Fibroblast of pulmonary artery (primary cell): ENCODE results near the gene DENR.
A peak's percentile ranks its signal among the peaks of the same experiment; 100 is the strongest.
"Not testable (repeated sequence)": the region's sequence is repeated elsewhere in the genome, so short reads cannot be mapped to it uniquely, and the experiment has no call there.

ENCODE experiments used
- DNase-seq: peaks from one replicate; pipeline ENCODE4 v3.0.0-alpha.2; 2010; ENCODE audit warnings: low read depth
- H3K4me3 ChIP-seq: replicated peaks from 2 replicates; pipeline ENCODE4 v1.5.1; 2011; ENCODE audit warnings: low read depth, mild to moderate bottlenecking, control low read depth, low read length, moderate library complexity
- TF ChIP-seq, protein P1 (sequence below): IDR thresholded peaks from 2 replicates; pipeline ENCODE4 v1.5.1; 2011; ENCODE audit warnings: mild to moderate bottlenecking, control low read depth, low read length, inconsistent platforms; ENCODE audit errors: missing control alignments

Gene DENR

DNA sequence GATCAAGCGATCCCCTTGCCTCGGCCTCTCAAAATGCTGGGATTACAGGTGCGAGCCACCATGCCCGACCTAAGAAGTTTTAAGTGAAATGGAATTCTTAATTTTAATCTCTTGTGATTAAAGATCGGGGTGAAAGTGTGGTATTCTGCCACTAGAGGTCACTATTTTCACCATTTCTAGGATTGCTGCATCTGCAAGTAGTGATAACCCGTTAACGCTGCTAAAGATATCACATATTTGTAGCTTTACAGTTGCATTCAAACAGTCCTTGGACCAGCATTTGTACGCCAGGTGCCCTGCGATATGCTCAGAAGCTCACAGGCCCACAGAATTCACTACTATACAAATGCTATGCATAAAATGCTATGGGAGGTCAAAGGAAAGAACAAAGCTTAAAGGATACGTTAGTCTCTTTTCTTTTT, 41.1 kb downstream of the DENR start:
- H3K4me3 ChIP-seq: no peak overlapping the region
- peak; percentile 78 for DNase-seq
- TF ChIP-seq, protein P1, sequence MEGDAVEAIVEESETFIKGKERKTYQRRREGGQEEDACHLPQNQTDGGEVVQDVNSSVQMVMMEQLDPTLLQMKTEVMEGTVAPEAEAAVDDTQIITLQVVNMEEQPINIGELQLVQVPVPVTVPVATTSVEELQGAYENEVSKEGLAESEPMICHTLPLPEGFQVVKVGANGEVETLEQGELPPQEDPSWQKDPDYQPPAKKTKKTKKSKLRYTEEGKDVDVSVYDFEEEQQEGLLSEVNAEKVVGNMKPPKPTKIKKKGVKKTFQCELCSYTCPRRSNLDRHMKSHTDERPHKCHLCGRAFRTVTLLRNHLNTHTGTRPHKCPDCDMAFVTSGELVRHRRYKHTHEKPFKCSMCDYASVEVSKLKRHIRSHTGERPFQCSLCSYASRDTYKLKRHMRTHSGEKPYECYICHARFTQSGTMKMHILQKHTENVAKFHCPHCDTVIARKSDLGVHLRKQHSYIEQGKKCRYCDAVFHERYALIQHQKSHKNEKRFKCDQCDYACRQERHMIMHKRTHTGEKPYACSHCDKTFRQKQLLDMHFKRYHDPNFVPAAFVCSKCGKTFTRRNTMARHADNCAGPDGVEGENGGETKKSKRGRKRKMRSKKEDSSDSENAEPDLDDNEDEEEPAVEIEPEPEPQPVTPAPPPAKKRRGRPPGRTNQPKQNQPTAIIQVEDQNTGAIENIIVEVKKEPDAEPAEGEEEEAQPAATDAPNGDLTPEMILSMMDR: peak; percentile 68

DNA sequence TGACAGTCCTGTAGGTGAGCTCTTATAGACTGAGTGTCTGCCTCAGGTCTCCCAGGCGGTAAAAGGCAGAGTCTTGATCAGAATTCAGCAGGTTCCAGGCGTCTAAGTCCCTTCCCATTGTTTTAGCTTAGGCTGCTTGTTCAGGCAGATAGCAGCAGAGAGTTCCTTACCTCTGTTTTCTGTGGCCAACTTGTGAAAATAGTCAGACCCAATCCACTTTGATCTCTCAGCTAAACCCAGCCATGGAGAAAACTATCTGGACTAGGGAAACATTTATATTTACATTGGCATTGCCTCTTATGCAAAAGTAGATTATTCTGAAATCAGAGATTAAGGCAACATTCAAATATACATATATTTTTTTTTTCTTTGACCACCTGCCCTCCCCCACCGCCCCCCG, 43.2 kb downstream of the DENR start:
- H3K4me3 ChIP-seq: no peak overlapping the region
- TF ChIP-seq, protein P1: no peak
- no peak for DNase-seq

- TF ChIP-seq, protein P1: no peak
- no peak for DNase-seq
- H3K4me3 ChIP-seq: no peak overlapping the region
Measured at GRCh38 chr12:122799641-122800243, 47.1 kb downstream of the DENR start.

DNA sequence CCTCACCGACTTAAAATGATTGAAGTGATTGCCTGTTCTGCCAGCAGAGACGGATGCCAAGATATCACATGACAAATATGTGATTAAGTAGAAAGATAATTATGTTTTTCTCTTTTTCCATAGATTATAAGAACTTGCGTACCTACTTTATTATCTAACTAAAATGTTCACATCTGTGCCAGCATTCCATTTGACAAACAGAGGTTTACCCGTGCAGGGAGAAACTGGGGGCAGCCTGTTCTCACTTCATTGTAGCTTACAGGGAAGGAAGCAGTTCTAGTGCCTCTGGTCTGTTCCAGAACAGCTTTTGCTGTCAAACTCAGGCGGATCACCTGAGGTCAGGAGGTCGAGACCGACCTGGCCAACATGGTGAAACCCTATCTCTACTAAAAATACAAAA, 51.3 kb downstream of the DENR start:
- TF ChIP-seq, protein P1: no peak
- DNase-seq: no peak
- H3K4me3 ChIP-seq: no peak overlapping the region

DNA sequence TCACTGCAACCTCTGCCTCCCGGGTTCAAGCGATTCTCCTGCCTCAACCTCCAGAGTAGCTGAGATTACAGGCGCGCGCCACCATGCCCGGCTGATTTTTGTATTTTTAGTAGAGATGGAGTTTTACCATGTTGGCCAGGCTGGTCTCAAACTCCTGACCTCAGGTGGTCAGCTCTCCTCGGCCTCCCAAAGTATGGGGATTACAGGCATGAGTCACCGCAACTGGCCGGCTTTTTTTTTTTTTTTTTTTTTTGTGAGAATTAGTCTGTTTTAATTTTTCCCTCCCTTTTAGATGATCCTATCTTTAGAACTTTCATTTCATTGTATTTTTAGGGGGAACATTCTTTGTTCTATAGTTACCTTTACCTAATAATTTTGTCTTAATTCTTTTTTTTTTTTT, 52.3 kb downstream of the DENR start:
- H3K4me3 ChIP-seq, DNase-seq: not testable (repeated sequence)

GRCh38 chr12:122807651-122808050, 55.0 kb downstream of the DENR start:
- TF ChIP-seq, protein P1: no peak
- no peak for DNase-seq
- H3K4me3 ChIP-seq: no peak overlapping the region

DNA sequence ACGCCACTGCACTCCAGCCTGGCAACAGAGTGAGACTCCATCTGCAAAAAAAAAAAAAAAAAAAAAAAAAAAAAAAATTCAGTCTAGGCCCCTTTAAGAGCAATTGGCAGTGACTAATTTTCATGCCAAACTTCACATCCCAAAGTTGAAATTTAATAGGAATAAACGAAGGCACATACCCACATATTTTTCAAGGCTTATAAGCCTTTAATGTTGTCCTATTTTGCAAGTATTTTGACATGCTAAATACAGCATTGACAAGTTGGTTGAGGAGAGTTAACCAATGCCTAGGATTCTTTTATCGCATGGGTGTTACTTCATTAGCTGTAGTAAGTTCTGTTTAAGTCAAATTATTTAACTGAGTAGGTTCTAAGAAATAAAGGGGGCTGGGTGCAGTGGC, 59.2 kb downstream of the DENR start:
- H3K4me3 ChIP-seq: no peak overlapping the region

More for the DNA sequence above, 59.2 kb downstream of the DENR start:
- TF ChIP-seq, protein P1: no peak
- no peak for DNase-seq
